Lower leg skin (tissue), 3 donors: ENCODE measurements around the gene PSMA7.

Experiments used
- CTCF ChIP-seq, 3 donors: fragments of 450-650 bp; IDR thresholded peaks; one replicate each; pipeline ENCODE4 v1.5.1; 2016; ENCODE audit warnings: antibody characterized with exemption in 3 of 3, mild to moderate bottlenecking in 3 of 3, moderate library complexity in 2 of 3
- POLR2A ChIP-seq, 2 donors: fragments of 450-650 bp; IDR thresholded peaks; one replicate each; pipeline ENCODE4 v1.6.1; 2016 to 2017; ENCODE audit warnings: antibody characterized with exemption in 2 of 2, mild to moderate bottlenecking in 1 of 2, moderate library complexity in 1 of 2

- TF ChIP-seq POLR2A (IDR thresholded peaks at IDR 0.05) (no peak), CTCF (IDR thresholded peaks at IDR 0.05) (no peak)
Measured at GRCh38 chr20:62087632-62088031, 55.6 kb downstream of the PSMA7 start.
